Measurements from ENCODE around the gene CILP2.

DNA sequence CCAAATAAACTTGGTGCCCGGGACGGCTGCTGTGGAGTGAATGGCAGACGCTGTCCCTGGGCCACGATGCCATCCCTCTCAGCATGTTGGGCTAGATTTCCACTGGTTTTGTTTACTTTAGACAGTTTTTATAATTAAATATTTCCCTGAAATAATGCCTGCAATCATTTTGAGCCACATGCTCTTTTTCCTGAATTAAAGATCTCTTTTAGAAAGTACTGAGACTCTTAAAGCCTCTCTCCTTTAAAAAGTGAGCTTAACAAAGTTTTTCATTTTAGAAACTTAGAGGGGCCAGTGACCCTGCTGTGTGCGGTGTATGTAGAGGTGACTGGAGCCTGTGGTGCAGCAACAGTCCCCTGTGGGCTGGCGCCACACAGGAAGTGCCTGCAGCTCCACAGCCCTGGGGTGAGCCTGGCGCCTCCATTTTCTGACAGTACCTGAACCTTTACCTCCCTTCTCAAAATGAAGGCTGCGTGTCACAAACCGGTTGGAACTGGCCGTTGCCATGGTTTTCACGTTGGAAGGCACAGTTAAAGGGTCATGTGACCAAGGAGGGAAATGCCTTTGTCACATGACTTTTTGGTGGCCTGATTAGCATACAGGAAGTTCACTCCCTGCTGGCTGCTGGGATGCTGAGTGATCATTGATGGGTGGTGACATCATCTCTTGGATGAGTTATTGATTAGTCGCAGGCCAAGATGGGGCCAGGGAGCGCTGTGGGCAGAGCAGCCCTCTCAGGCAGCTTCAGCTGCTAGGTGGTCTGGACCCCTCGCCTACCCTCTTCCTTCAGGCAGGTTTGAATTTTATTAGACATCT is 49.0 kb upstream of the CILP2 start:
- TF ChIP-seq, protein P1, sequence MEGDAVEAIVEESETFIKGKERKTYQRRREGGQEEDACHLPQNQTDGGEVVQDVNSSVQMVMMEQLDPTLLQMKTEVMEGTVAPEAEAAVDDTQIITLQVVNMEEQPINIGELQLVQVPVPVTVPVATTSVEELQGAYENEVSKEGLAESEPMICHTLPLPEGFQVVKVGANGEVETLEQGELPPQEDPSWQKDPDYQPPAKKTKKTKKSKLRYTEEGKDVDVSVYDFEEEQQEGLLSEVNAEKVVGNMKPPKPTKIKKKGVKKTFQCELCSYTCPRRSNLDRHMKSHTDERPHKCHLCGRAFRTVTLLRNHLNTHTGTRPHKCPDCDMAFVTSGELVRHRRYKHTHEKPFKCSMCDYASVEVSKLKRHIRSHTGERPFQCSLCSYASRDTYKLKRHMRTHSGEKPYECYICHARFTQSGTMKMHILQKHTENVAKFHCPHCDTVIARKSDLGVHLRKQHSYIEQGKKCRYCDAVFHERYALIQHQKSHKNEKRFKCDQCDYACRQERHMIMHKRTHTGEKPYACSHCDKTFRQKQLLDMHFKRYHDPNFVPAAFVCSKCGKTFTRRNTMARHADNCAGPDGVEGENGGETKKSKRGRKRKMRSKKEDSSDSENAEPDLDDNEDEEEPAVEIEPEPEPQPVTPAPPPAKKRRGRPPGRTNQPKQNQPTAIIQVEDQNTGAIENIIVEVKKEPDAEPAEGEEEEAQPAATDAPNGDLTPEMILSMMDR (conservative IDR thresholded peaks at IDR 0.05 in 1 of 2, IDR thresholded peaks at IDR 0.05 in 1 of 2; ENCODE audit: extremely low read depth in 1 of 2, insufficient read depth in 1 of 2, low read depth in 1 of 2, low read length in 2 of 2), result no peak
- TF ChIP-seq EZH2 (IDR thresholded peaks at IDR 0.05; ENCODE audit: borderline replicate concordance, low read length), result no peak
